ENCODE results near the gene TPRN.

The TPRN gene

DNA sequence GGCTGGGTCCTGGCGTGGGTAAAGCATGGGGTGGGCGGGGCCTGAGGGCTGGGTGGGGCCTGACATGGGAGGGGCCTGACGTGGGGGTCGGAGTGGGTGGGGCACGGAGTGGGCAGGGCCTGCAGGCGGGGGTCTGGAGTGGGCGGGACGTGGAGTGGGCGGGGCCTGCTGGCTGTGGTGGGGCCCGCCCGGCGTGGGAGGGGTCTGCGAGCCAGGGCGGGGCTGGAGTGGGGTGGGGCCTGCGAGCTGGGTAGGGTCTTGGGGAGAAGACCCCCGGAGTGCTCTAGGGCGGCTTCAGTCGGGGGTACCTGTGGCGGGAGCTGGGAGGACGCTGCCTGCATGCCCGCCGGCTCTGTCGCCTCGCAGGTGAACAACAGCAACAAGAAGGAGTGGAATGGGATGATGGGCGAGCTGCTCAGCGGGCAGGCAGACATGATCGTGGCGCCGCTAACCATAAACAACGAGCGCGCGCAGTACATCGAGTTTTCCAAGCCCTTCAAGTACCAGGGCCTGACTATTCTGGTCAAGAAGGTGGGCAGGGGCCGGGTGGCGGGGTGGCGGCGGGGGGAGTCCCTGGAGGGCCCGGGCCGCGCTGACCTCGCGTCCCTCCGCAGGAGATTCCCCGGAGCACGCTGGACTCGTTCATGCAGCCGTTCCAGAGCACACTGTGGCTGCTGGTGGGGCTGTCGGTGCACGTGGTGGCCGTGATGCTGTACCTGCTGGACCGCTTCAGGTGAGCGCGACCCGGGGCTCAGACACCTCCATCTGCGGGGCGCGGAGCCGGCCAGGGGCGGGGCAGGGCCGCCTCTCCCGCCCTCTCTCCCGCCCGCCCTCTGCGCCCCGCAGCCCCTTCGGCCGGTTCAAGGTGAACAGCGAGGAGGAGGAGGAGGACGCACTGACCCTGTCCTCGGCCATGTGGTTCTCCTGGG lies 38.7 kb downstream of the TPRN start:
- DNase-seq (ENCODE audit: low read depth): no peak

DNA sequence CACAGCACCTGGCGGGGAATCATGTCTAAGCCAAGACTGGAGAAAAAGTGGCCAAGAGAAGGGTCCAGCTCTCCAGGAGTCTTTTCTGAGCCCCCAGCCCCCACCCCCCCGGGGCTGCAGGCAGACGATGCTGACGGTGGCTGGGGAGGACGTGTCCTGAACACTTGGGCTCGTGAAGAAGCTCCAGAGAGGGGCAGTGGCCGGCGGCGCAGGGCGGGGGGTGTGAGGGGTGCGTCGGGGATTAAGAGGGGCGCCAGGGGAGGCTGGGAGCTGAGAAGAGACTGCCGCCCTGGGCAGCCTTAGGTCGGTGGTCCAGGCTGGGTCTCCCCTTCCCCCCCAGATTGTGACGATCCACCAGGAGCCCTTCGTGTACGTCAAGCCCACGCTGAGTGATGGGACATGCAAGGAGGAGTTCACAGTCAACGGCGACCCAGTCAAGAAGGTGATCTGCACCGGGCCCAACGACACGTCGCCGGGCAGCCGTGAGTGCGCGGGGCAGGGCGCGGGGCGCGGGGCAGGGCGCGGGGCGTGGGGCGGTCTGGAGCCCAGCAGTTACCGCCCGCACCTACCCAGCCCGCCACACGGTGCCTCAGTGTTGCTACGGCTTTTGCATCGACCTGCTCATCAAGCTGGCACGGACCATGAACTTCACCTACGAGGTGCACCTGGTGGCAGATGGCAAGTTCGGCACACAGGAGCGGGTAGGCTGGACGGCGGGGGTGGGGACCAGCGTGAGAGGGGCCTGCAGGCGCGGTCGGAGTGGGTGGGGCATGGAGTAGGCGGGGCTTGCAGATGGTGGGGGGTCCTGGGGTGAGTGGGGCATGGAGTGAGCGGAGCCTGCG lies 39.6 kb downstream of the TPRN start:
- DNase-seq (ENCODE audit: low read depth): no peak

DNA sequence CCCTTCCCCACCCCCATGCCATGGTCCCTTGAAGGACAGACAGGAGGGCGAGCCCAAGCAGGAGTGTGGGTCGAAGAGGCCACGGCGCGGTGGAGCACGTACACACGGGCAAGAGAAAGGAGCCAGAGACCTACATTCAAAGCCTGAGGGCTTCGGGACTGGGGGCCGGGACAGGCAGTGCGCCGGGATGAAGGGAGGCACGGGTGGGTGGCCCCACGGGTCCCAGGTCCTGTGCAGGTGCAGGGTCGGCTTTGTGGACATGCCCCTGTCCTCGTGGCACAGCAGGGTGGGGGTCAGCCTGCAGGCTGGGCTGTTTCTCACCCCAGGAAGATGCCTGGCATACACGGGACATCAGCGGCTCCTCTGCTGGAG lies 40.5 kb downstream of the TPRN start:
- DNase-seq (ENCODE audit: low read depth): no peak

DNA sequence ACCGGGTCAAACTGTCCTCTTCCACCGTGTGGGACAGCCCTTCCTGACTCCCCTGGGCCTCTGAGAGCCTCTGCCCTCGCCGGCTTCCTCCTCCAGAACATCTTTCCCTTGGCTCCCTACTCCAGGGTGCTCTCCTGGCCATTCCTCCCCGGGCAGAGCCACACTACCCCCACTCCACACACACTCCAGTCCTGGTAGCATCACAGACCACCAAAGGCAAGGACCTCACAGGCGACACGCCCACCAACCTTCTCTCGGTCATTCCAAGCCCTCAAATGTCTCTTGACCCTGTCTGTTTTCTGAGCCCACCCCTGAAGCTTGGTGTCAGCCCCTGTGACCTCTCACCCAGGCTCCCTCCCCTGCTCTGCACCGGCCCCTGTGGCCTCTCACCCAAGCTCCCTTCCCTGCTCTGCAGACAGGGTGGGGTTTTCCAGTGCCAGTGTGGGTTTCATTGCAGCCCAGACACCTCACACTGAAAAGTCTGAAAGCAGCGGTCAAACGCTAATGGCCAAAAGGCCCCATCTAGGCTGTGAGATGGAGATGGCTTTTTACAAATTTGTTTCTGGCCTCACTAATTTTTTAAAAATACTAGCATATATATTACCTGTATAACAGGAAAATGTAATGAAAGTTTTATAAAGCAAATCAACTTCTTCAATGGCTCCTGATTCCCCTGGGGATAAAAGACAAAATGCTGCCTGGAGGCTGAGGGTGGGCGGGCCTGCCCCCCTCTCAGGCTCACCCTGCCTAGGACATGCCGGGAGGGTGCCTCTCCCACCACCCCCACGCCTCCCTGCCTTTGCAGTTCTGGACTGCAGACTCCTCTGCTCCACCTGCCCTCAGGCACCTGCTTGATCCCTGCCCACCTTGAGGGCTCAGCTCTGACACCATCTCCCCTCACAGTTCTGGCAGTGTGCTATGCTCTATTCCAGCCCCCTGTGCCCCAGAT lies 41.2 kb downstream of the TPRN start:
- DNase-seq (ENCODE audit: low read depth): no peak

DNA sequence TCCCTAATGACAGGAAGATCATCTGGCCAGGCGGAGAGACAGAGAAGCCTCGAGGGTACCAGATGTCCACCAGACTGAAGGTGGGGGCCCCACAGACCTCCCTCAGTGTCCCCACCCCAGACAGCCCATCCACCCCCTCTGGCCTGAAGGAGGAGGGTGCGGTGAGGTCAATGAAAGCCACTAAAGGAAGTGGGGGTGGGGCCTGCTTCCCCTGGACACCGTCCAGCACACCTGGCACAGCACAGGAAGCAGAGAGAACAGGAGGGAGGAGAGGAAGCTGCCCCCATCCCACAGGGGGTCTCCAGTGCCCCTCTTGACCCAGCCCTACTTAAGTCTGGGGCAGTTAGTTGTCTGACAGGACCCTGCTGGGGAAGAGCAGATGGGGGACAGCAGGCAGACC lies 41.9 kb downstream of the TPRN start:
- no peak for DNase-seq (ENCODE audit: low read depth)

DNA sequence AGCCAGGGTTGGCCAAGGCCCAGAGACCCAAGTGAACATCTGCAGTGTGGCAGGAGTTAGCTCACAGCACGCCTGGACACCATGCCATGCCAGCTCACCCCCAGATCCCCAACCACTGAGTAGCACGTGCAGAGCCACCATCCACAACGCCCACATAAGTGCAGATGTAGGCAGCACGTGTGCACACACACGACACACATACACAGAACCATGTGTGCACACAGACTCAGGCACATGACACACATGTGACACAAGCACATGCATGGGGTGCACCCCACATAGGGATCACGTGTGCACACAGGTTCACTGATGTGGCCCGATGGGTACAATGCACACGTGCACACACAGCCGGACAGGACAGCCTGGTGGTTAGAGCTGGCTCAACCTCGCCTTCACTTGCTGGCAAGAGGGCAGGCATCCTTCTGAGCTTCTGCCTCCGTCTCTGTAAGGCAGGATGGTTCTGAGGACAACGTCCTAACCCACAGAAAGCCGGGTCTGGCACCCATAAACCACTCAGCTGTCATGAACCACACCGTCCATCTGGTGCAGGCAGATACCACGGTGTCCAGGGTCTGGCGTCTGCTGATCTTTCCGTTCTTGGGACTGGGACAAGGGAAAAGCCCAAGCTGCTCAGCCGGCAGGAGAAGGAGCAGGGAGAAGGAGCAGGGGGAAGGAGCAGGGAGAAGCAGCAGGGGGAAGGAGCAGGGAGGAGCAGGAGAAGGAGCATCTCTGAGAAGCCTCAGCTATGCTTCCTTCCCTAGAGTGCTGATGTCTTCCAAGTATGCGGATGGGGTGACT lies 42.7 kb downstream of the TPRN start:
- DNase-seq (ENCODE audit: low read depth): no peak

DNA sequence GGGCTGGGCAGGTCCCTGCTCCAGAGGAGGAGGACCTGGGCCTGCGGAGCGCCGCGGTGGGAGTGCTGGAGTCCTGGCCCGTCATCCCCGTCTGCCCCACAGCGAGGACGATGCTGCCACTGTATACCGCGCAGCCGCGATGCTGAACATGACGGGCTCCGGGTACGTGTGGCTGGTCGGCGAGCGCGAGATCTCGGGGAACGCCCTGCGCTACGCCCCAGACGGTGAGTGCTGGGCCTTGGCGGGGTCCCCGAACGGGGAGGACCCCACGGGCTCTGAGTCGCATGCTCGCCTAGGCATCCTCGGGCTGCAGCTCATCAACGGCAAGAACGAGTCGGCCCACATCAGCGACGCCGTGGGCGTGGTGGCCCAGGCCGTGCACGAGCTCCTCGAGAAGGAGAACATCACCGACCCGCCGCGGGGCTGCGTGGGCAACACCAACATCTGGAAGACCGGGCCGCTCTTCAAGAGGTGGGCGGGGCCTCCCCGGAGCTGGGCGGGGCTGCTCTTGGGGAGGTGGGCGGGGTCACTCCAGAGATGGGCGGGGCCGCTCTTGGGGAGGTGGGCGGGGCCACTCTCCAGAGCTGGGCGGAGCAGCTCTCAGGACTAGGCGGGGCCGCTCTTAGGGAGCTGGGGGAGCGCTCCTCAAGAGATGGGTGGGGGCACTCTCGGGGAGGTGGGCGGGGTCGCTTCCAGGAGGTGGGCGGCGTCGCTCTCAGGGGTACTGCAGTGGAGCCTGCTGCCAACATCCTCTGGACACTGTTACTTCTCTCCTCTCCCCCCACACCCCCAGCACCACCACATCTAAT lies 43.8 kb downstream of the TPRN start:
- peak; percentile 53 for DNase-seq (ENCODE audit: low read depth)

DNA sequence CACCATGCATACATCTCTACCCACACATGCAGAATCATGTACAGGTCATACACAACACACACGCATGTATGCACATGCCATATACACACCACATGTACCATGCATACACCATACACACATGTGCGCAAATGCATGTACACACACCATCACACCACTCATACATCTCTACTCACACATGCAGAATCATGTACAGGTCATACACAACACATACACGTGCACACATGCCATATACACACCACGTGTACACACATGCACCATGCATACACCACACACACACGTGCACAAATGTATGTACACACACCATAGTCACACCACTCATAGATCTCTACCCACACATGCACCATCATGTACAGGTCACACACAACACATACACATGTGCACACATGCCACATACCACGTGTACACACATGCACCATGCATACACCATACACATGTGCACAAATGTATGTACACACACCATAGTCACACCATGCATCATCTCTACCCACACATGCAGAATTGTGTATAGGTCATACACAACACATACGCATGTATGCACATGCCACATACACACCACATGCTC lies 47.6 kb downstream of the TPRN start:
- no peak for DNase-seq (ENCODE audit: low read depth)

DNA sequence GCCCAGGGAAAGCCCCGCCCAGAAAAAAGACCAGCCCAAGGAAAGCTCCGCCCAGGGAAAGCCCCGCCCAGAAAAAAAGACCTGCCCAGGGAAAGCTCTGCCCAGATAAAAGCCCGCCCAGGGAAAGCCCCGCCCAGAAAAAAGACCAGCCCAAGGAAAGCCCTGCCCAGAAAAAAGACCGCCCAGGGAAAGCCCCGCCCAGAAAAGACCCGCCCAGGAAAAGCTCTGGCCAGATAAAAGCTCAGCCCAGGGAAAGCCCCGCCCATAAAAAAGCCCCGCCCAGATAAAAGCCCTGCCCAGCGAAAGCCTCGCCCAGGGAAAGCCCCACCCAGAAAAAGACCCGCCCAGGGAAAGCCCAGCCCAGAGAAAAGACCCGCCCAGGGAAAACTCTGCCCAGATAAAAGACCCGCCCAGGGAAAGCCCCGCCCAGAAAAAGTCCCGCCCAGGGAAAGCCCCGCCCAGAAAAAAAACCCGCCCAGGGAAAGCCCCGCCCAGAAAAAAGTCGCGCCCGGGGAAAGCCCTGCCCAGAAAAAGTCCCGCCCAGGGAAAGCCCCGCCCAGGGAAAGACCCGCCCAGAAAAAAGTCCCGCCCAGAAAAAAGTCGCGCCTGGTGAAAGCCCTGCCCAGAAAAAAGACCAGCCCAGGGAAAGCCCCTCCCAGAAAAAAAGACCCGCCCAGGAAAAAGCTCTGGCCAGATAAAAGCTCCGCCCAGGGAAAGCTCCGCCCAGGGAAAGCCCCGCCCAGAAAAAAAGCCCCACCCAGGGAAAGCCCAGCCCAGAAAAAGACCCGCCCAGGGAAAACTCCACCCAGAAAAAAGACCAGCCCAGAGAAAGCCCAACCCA lies 49.7 kb downstream of the TPRN start:
- peak; percentile 64 for DNase-seq (ENCODE audit: low read depth)

DNA sequence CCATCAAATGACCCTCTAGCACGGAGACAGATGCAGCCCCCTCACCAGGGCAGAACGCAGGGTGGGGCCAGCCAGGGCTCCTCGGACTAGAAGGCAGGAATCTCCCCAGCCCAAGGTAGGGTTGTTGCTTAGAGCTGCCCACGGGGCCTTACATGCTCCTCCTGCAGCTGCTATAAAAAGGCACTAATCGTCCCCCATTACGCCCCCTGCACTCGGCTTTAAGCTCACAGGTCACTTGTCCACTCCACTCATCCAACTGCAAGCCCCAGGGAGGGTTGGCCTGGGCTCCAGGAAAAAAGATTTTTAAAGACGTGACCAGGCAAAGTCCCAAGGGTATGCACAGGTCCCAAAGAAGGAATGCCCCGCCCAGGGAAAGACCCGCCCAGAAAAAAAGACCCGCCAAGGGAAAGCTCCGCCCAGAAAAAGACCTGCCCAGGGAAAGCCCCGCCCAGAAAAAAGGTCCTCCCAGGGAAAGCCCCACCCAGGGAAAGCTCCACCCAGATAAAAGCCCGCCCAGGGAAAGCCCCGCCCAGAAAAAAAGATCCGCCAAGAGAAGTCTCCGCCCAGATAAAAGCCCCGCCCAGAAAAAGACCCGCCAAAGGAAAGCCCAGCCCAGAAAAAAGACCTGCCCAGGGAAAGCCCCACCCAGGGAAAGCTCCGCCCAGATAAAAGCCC lies 50.5 kb downstream of the TPRN start:
- peak; percentile 39 for DNase-seq (ENCODE audit: low read depth)

DNA sequence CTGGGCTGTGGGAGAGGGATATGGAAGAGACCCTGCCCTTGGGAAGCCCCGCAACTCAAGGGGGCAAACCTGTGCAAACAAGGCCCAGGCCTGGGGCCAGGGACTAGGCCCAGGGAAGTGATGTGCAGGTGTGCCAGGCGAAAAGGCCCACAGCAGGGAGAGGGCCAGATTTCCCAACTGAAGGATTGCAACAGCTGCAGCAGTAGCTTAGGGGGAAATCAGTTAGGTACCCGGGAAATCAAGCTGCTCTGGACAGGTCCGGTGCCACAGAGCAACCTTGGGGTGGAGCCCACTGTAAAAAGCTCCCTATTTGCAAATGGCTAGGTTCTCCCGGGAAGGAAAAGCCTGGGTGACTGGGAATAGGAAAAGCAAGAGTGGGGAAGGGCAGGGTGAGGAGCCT lies 51.2 kb downstream of the TPRN start:
- DNase-seq (ENCODE audit: low read depth): no peak

DNA sequence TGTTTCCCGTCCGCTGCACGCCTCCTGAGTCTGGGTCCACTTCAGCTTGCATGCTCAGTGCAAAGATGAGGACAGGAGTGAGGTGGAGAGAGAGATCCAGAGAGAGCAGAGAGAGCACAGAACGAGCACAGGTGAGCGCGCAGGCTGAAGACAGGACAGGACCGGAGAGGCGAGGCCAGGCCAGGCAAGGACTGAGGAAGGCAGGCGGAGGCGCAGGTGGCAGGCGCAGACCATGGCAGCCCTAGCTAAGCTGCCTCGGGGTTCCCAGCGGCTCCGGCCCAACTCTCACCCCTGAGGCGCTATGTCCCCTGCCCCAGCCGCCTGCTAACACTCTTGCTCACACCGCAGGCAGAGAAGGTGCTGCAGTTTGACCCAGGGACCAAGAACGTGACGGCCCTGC lies 51.9 kb downstream of the TPRN start:
- DNase-seq (ENCODE audit: low read depth): no peak

DNA sequence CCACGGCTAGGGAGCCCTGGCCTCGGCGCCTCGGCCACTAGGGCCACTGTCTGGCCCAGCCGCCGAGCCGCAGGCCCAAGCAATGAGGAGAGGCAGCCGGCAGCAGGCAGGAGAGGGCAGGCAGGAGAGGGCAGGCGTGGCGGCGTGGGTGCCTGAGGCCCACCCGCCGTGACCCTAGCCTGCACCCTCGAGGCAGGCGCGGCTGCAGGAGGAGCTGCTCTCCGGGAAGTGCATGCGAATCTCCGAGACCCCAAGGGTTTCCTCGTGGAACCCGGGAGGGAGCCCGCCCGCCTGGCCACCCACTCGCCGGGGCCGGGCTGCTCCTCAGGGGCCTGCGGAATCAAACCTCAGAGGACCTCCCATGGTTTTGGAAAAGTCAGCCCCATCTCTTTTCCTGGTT lies 52.3 kb downstream of the TPRN start:
- DNase-seq (ENCODE audit: low read depth): no peak

DNA sequence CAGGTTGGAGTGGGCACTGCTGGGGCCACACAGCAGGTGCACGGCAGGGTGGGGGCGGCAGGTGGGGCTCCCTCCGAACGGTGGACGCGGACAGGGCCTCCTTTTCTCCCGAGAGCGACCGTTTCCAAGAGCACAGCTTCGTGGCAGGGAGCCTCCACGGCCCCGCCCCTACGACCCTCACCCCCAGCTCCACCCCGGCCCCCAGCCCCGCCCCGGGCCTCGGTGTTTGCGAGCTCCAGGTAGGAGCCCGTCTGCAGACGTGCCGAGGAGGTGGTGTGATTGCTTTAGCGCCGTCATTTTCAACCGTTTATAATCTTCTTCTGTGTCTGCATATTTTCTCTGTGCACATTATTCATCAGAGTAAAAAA lies 52.8 kb downstream of the TPRN start:
- DNase-seq (ENCODE audit: low read depth): no peak

DNA sequence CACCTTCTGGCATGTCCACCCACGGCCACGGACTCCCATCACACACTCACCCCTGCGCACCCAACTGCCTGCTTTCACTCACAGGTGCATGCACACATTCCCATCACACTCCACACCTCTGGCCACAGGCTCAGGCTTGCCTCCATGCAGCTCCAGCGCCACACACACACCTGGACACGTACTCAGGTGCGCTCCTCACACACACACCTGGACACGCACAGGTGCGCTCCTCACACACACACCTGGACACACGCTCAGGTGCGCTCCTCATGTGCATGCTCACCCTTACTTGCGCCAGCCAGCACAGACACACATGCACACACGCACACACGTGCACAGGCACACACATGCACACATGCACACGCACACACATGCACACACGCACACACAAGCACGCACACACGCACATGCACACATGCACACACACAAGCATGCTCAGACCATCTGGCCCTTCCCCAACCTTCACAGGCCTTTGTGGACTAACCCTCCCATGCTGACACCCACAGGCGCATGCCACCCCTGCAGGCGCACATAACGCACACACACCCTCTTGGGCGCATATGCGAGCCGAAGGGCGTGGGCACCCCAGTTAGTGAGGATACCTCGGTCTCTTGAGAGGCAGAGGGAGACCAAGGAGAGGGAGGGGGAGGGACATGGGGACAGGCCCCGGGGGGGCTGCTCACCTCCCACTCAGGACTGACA lies 53.3 kb downstream of the TPRN start:
- no peak for DNase-seq (ENCODE audit: low read depth)

DNA sequence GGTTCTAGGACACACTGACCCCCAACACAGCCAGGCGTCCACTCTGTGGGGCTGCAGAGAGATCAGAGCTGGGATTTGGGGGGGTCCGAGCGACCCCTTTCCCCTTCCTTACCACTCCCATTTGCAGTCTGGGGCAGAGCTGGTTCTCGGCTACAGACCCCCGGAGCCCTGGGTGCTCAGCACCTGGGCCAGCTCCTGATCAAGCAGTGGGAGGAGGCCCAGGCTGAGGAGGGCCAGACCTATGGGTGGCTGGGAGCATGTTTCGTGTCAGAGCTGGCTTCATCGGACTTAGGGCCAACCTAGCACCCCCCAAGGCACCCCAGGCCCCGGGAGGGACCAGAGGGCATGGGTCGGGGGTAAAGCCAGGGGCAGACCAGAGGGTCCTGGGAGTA lies 54.0 kb downstream of the TPRN start:
- DNase-seq (ENCODE audit: low read depth): no peak

DNA sequence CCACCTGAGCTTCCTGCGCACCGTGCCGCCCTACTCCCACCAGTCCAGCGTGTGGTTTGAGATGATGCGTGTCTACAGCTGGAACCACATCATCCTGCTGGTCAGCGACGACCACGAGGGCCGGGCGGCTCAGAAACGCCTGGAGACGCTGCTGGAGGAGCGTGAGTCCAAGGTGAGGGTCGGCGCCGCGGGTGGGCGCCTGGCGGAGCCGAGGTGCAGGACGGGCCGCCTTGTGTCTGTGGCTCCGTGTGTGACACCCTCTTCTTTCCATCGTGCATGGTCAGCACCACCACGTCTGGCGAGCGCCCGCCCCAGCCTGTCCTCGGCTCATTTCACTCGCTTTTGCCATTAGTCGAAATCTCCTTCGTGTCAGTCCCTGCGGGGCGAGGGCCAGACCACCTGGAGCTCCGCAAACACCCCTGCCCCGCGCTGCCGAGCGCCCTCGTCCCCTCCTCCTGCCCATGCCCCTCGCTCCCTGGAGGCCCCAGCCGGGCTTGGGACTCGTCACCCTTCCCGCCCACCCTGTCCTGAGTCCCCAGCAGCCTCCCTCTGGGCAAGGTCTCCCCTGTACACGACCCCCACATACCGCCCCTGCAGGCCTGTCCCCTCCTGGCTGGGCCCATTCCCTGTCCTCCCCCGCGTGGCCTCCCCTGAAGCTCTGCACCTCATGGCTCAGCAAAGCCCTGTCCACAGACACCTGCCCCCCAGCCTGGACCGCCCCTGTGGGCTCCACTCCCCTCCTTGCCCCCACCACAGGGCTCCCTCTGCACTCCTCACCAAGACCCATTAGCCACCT lies 54.6 kb downstream of the TPRN start:
- DNase-seq (ENCODE audit: low read depth): no peak

Data from ELR (cell line).